ENCODE results near the gene CTTN. TPM values are rescaled to one million over a fixed set of nuclear protein-coding genes. Genes with fewer than 3 reads are reported as not detected.
A peak's percentile ranks its signal among the peaks of the same experiment; 100 is the strongest.

CTTN gene
- total RNA-seq, 5 donors from 2014 or later (not counting 1 experiment from before 2014, with no cell fraction given): 0.44 to 3.6 (median 2.3) TPM

GRCh38 chr11:70364745-70365543, 33.4 kb upstream of the CTTN start:
- Histone ChIP-seq H3K36me3 (ENCODE audit: control insufficient read depth in 2 of 2, extremely low read depth in 1 of 2, insufficient read depth in 1 of 2, low read length in 1 of 2) (peaks cover 9 to 30% of the 10 kb centered on the region in 2 donors), H3K27ac (ENCODE audit: low read length) (no peak overlapping the region), H3K9me3 (no peaks in the 10 kb centered on the region), H3K4me1 (ENCODE audit: control insufficient read depth in 1 of 2, extremely low read depth in 1 of 2, insufficient read depth in 2 of 2, low read length in 2 of 2) (peaks cover 0 to 26% of the 10 kb centered on the region in 2 experiments), H3K27me3 (replicated peaks in 1 of 2; ENCODE audit: control insufficient read depth in 2 of 2, extremely low read depth in 1 of 2, insufficient read depth in 2 of 2, low read length in 1 of 2) (no peaks in the 10 kb centered on the region), H3K4me3 (ENCODE audit: control insufficient read depth in 1 of 2, extremely low read depth in 1 of 2, low read length in 1 of 2) (peak overlapping the region in 1 of 2 donors; percentile 31)
- Mint-ChIP-seq H3K27me3 (no peaks in the 10 kb centered on the region), H3K9me3 (no peaks in the 10 kb centered on the region), H3K4me1 (peaks cover 22 to 41% (median 33%) of the 10 kb centered on the region in 3 donors), H3K36me3 (peaks cover 46% of the 10 kb centered on the region), H3K4me3 (peak overlapping the region; percentile 55 to 64 (median 62)), H3K27ac (peak overlapping the region in 1 of 2 donors; percentile 17)
- 4% methylated on average over 9 of the region's 25 CpGs for WGBS (ENCODE audit: insufficient coverage)
- DNase-seq (peak in 33 of 35 experiments; percentile 5 to 61 (median 16)), ATAC-seq (replicated peaks in 1 of 4) (peak; percentile 76 to 91 (median 82))
- POLR2A ChIA-PET: no interaction called here
- CTCF ChIA-PET: interaction anchor here in 1 of 2 donors (0.6 kb wide), 1 partner anchor 54 kb away, joined by 9 read pairs; no protein-coding TSS in a partner anchor

- H3K27ac Mint-ChIP-seq: no peak overlapping the region
Observed at GRCh38 chr11:70365544-70365927, 32.8 kb upstream of the CTTN start.

GRCh38 chr11:70367071-70367470, 31.3 kb upstream of the CTTN start:
- Histone ChIP-seq H3K27ac (ENCODE audit: low read length) (no peak overlapping the region), H3K27me3 (replicated peaks in 1 of 2; ENCODE audit: control insufficient read depth in 2 of 2, extremely low read depth in 1 of 2, insufficient read depth in 2 of 2, low read length in 1 of 2) (no peaks in the 10 kb centered on the region), H3K4me3 (ENCODE audit: control insufficient read depth in 1 of 2, extremely low read depth in 1 of 2, low read length in 1 of 2) (no peak overlapping the region), H3K4me1 (ENCODE audit: control insufficient read depth in 1 of 2, extremely low read depth in 1 of 2, insufficient read depth in 2 of 2, low read length in 2 of 2) (peaks cover 0 to 26% of the 10 kb centered on the region in 2 experiments), H3K9me3 (no peaks in the 10 kb centered on the region), H3K36me3 (ENCODE audit: control insufficient read depth in 2 of 2, extremely low read depth in 1 of 2, insufficient read depth in 1 of 2, low read length in 1 of 2) (peaks cover 4 to 18% of the 10 kb centered on the region in 2 donors)
- peak overlapping the region in 1 of 3 donors; percentile 11 for H3K4me3 Mint-ChIP-seq
- H3K9me3 Mint-ChIP-seq: peaks cover 0 to 5% (median 0%) of the 10 kb centered on the region in 3 donors
- peaks cover 43% of the 10 kb centered on the region for H3K36me3 Mint-ChIP-seq
- peaks cover 29 to 44% (median 36%) of the 10 kb centered on the region in 3 donors for H3K4me1 Mint-ChIP-seq
- H3K27me3 Mint-ChIP-seq: no peaks in the 10 kb centered on the region
- no peak overlapping the region for H3K27ac Mint-ChIP-seq
- CTCF ChIA-PET: no interaction called here
- WGBS (ENCODE audit: insufficient coverage): 45% methylated on average over 3 of the region's 8 CpGs
- DNase-seq: no peak
- no peak for ATAC-seq (replicated peaks in 1 of 4)
- POLR2A ChIA-PET: no interaction called here

More at GRCh38 chr11:70365544-70365927, 32.8 kb upstream of the CTTN start:
- Histone ChIP-seq H3K4me3 (ENCODE audit: control insufficient read depth in 1 of 2, extremely low read depth in 1 of 2, low read length in 1 of 2) (no peak overlapping the region), H3K9me3 (no peaks in the 10 kb centered on the region), H3K4me1 (ENCODE audit: control insufficient read depth in 1 of 2, extremely low read depth in 1 of 2, insufficient read depth in 2 of 2, low read length in 2 of 2) (peaks cover 0 to 26% of the 10 kb centered on the region in 2 experiments), H3K27me3 (replicated peaks in 1 of 2; ENCODE audit: control insufficient read depth in 2 of 2, extremely low read depth in 1 of 2, insufficient read depth in 2 of 2, low read length in 1 of 2) (no peaks in the 10 kb centered on the region), H3K36me3 (ENCODE audit: control insufficient read depth in 2 of 2, extremely low read depth in 1 of 2, insufficient read depth in 1 of 2, low read length in 1 of 2) (peaks cover 4 to 24% of the 10 kb centered on the region in 2 donors), H3K27ac (ENCODE audit: low read length) (no peak overlapping the region)
- H3K36me3 Mint-ChIP-seq: peaks cover 47% of the 10 kb centered on the region
- H3K9me3 Mint-ChIP-seq: no peaks in the 10 kb centered on the region
- no peaks in the 10 kb centered on the region for H3K27me3 Mint-ChIP-seq
- H3K4me3 Mint-ChIP-seq: peak overlapping the region; percentile 55 to 64 (median 62)
- H3K4me1 Mint-ChIP-seq: peaks cover 22 to 41% (median 33%) of the 10 kb centered on the region in 3 donors
- ATAC-seq (replicated peaks in 1 of 4) (no peak), DNase-seq (no peak)
- CTCF ChIA-PET: interaction anchor here in 1 of 2 donors (0.6 kb wide), 1 partner anchor 54 kb away, joined by 9 read pairs; no protein-coding TSS in a partner anchor
- POLR2A ChIA-PET: no interaction called here
- WGBS (ENCODE audit: insufficient coverage): no CpG with 5 or more reads among the region's 3 CpGs

- Histone ChIP-seq H3K4me1 (ENCODE audit: control insufficient read depth in 1 of 2, extremely low read depth in 1 of 2, insufficient read depth in 2 of 2, low read length in 2 of 2) (peaks cover 0 to 26% of the 10 kb centered on the region in 2 experiments), H3K9me3 (no peaks in the 10 kb centered on the region), H3K4me3 (ENCODE audit: control insufficient read depth in 1 of 2, extremely low read depth in 1 of 2, low read length in 1 of 2) (no peak overlapping the region), H3K36me3 (ENCODE audit: control insufficient read depth in 2 of 2, extremely low read depth in 1 of 2, insufficient read depth in 1 of 2, low read length in 1 of 2) (peaks cover 0 to 22% of the 10 kb centered on the region in 2 donors), H3K27me3 (replicated peaks in 1 of 2; ENCODE audit: control insufficient read depth in 2 of 2, extremely low read depth in 1 of 2, insufficient read depth in 2 of 2, low read length in 1 of 2) (no peaks in the 10 kb centered on the region), H3K27ac (ENCODE audit: low read length) (no peak overlapping the region)
- DNase-seq: no peak
- peaks cover 0 to 5% (median 0%) of the 10 kb centered on the region in 3 donors for H3K9me3 Mint-ChIP-seq
- H3K27me3 Mint-ChIP-seq: no peaks in the 10 kb centered on the region
- POLR2A ChIA-PET: no interaction called here
- CTCF ChIA-PET: no interaction called here
- WGBS (ENCODE audit: insufficient coverage): no CpG with 5 or more reads among the region's 2 CpGs
- peaks cover 29 to 36% (median 35%) of the 10 kb centered on the region in 3 donors for H3K4me1 Mint-ChIP-seq
- H3K4me3 Mint-ChIP-seq: no peak overlapping the region
- H3K27ac Mint-ChIP-seq: no peak overlapping the region
- peaks cover 46% of the 10 kb centered on the region for H3K36me3 Mint-ChIP-seq
- no peak for ATAC-seq (replicated peaks in 1 of 4)
Observed at GRCh38 chr11:70368961-70369360, 29.4 kb upstream of the CTTN start.

- no peaks in the 10 kb centered on the region for H3K27me3 ChIP-seq (replicated peaks in 1 of 2; ENCODE audit: control insufficient read depth in 2 of 2, extremely low read depth in 1 of 2, insufficient read depth in 2 of 2, low read length in 1 of 2)
- H3K27ac ChIP-seq (ENCODE audit: low read length): no peak overlapping the region
- ChIA-PET CTCF (no interaction called here), POLR2A (no interaction called here)
- WGBS (ENCODE audit: insufficient coverage): 79% methylated on average over 4 of the region's 5 CpGs
- no peaks in the 10 kb centered on the region for H3K9me3 ChIP-seq
- Mint-ChIP-seq H3K36me3 (peaks cover 41% of the 10 kb centered on the region), H3K4me3 (no peak overlapping the region), H3K4me1 (peaks cover 8 to 15% (median 14%) of the 10 kb centered on the region in 3 donors), H3K27me3 (no peaks in the 10 kb centered on the region), H3K27ac (no peak overlapping the region), H3K9me3 (peaks cover 0 to 5% (median 0%) of the 10 kb centered on the region in 3 donors)
- H3K36me3 ChIP-seq (ENCODE audit: control insufficient read depth in 2 of 2, extremely low read depth in 1 of 2, insufficient read depth in 1 of 2, low read length in 1 of 2): peaks cover 0 to 38% of the 10 kb centered on the region in 2 donors
- H3K4me1 ChIP-seq (ENCODE audit: control insufficient read depth in 1 of 2, extremely low read depth in 1 of 2, insufficient read depth in 2 of 2, low read length in 2 of 2): peaks cover 0 to 8% of the 10 kb centered on the region in 2 experiments
- ATAC-seq (replicated peaks in 1 of 4) (no peak), DNase-seq (peak in 1 of 35 experiments; percentile 7)
- no peak overlapping the region for H3K4me3 ChIP-seq (ENCODE audit: control insufficient read depth in 1 of 2, extremely low read depth in 1 of 2, low read length in 1 of 2)
Observed at GRCh38 chr11:70371241-70371640, 27.1 kb upstream of the CTTN start.

GRCh38 chr11:70372076-70372475, 26.3 kb upstream of the CTTN start:
- no peak overlapping the region for H3K27ac Mint-ChIP-seq
- no peaks in the 10 kb centered on the region for H3K27me3 Mint-ChIP-seq
- CTCF ChIA-PET: no interaction called here
- peaks cover 0 to 42% of the 10 kb centered on the region in 2 donors for H3K36me3 ChIP-seq (ENCODE audit: control insufficient read depth in 2 of 2, extremely low read depth in 1 of 2, insufficient read depth in 1 of 2, low read length in 1 of 2)
- no peaks in the 10 kb centered on the region for H3K27me3 ChIP-seq (replicated peaks in 1 of 2; ENCODE audit: control insufficient read depth in 2 of 2, extremely low read depth in 1 of 2, insufficient read depth in 2 of 2, low read length in 1 of 2)
- no peak overlapping the region for H3K4me3 ChIP-seq (ENCODE audit: control insufficient read depth in 1 of 2, extremely low read depth in 1 of 2, low read length in 1 of 2)
- ATAC-seq (replicated peaks in 1 of 4): no peak
- POLR2A ChIA-PET: no interaction called here
- peaks cover 43% of the 10 kb centered on the region for H3K36me3 Mint-ChIP-seq
- peaks cover 8 to 9% (median 8%) of the 10 kb centered on the region in 3 donors for H3K4me1 Mint-ChIP-seq
- 100% methylated on average over 1 of the region's 8 CpGs for WGBS (ENCODE audit: insufficient coverage)
- peaks cover 0 to 5% (median 0%) of the 10 kb centered on the region in 3 donors for H3K9me3 Mint-ChIP-seq
- no peak overlapping the region for H3K27ac ChIP-seq (ENCODE audit: low read length)
- H3K4me1 ChIP-seq (ENCODE audit: control insufficient read depth in 1 of 2, extremely low read depth in 1 of 2, insufficient read depth in 2 of 2, low read length in 2 of 2): peaks cover 0 to 4% of the 10 kb centered on the region in 2 experiments
- no peak for DNase-seq
- H3K9me3 ChIP-seq: no peaks in the 10 kb centered on the region
- no peak overlapping the region for H3K4me3 Mint-ChIP-seq
